ENCODE results near the gene IPO13.

Gene IPO13

GRCh38 chr1:44000122-44000665 lies 53.4 kb downstream of the IPO13 start:
- DNase-seq (ENCODE audit: insufficient read length, low spot score) (no peak), FAIRE-seq (no peak)

- DNase-seq (ENCODE audit: insufficient read length, low spot score), result no peak
- no peak for FAIRE-seq
Measured at GRCh38 chr1:44002165-44002564, 55.4 kb downstream of the IPO13 start.

GRCh38 chr1:44002606-44003157 lies 55.9 kb downstream of the IPO13 start:
- DNase-seq (ENCODE audit: insufficient read length, low spot score), result no peak

GRCh38 chr1:44008259-44008658 lies 61.5 kb downstream of the IPO13 start:
- no peak for FAIRE-seq

More at GRCh38 chr1:44002606-44003157, 55.9 kb downstream of the IPO13 start:
- no peak for FAIRE-seq

GRCh38 chr1:44010935-44011471 lies 64.3 kb downstream of the IPO13 start:
- no peak for DNase-seq (ENCODE audit: insufficient read length, low spot score)
- FAIRE-seq, result no peak

More at GRCh38 chr1:44008259-44008658, 61.5 kb downstream of the IPO13 start:
- DNase-seq (ENCODE audit: insufficient read length, low spot score), result no peak

- no peak for DNase-seq (ENCODE audit: insufficient read length, low spot score)
- FAIRE-seq, result no peak
Measured at GRCh38 chr1:44012404-44012803, 65.7 kb downstream of the IPO13 start.

- no peak for DNase-seq (ENCODE audit: insufficient read length, low spot score)
- no peak for FAIRE-seq
Measured at GRCh38 chr1:44012941-44013609, 66.3 kb downstream of the IPO13 start.

GRCh38 chr1:44013949-44014348 lies 67.2 kb downstream of the IPO13 start:
- no peak for DNase-seq (ENCODE audit: insufficient read length, low spot score)
- FAIRE-seq, result no peak

- DNase-seq (ENCODE audit: insufficient read length, low spot score) (no peak), FAIRE-seq (no peak)
Measured at GRCh38 chr1:44014365-44015104, 67.8 kb downstream of the IPO13 start.

GRCh38 chr1:44015206-44015605 lies 68.5 kb downstream of the IPO13 start:
- DNase-seq (ENCODE audit: insufficient read length, low spot score) (no peak), FAIRE-seq (no peak)

- no peak for FAIRE-seq
- DNase-seq (ENCODE audit: insufficient read length, low spot score), result no peak
Measured at GRCh38 chr1:44016041-44016889, 69.5 kb downstream of the IPO13 start.

GRCh38 chr1:44016890-44017400 lies 70.2 kb downstream of the IPO13 start:
- DNase-seq (ENCODE audit: insufficient read length, low spot score), result no peak

More at GRCh38 chr1:44016890-44017400, 70.2 kb downstream of the IPO13 start:
- no peak for FAIRE-seq
